Heart right ventricle (tissue), 16 donors: ENCODE data around the gene GUCA2B. TPM values are rescaled to one million over a fixed set of nuclear protein-coding genes. Genes with fewer than 3 reads are reported as not detected.

ENCODE experiments used
- ATAC-seq, 8 donors: fragments of 200-7000 bp; cut with Tn5 transposase; one replicate each; pipeline ENCODE4 v1.9.1; 2020; ENCODE audit warnings: mild to moderate bottlenecking in 8 of 8, moderate library complexity in 8 of 8, moderate number of reproducible peaks in 1 of 8
- DNase-seq, 2 donors: peaks; one replicate each; pipeline ENCODE4 v3.0.0-alpha.2; 2020
- H3K27ac ChIP-seq, 10 donors: fragments of 200-600 bp; sonication (generic) in 2 of 10; one replicate each; pipeline versions ENCODE4 v1.5.0 to v1.8.0; 2020 to 2022; ENCODE audit warnings: mild to moderate bottlenecking in 3 of 10
- H3K27me3 ChIP-seq, 7 donors: fragments of 200-600 bp; one replicate each; pipeline ENCODE4 v1.8.0; 2021 to 2022; ENCODE audit warnings: mild to moderate bottlenecking in 2 of 7
- H3K36me3 ChIP-seq, 9 donors: fragments of 200-600 bp; sonication (generic) in 1 of 9; one replicate each; pipeline versions ENCODE4 v1.5.0 to v1.8.0; 2020 to 2022; ENCODE audit warnings: mild to moderate bottlenecking in 2 of 9
- H3K4me1 ChIP-seq, 9 donors: fragments of 200-600 bp; sonication (generic) in 1 of 9; one replicate each; pipeline versions ENCODE4 v1.5.0 to v1.8.0; 2020 to 2022; ENCODE audit warnings: mild to moderate bottlenecking in 4 of 9
- H3K4me3 ChIP-seq, 10 donors: fragments of 200-600 bp; sonication (generic) in 2 of 10; one replicate each; pipeline versions ENCODE4 v1.5.0 to v1.8.0; 2020 to 2022; ENCODE audit warnings: mild to moderate bottlenecking in 7 of 10, moderate library complexity in 2 of 10
- H3K9me3 ChIP-seq, 11 donors: fragments of 200-600 bp in 10 of 11; sonication (generic) in 2 of 11; one replicate each; pipeline versions ENCODE4 v1.5.0 to v1.8.0; 2013 to 2022; ENCODE audit warnings: mild to moderate bottlenecking in 2 of 11, control low read depth in 1 of 11, moderate library complexity in 1 of 11
- WGBS, 2 donors: extraction: QIAGEN DNeasy Blood & Tissue Kit; methylation state at CpG; one replicate each; pipeline ENCODE4 v1.1.7; 2013; ENCODE audit warnings: inconsistent platforms in 1 of 2; 5-methylcytosine and 5-hydroxymethylcytosine counted together
- intact Hi-C, 10 donors: fragments of 100-400 bp; cut with DNase I; formaldehyde crosslinking; loops; one replicate each; pipeline versions ENCODE4 v1.11.1 to v1.14.2; 2022
- polyA plus RNA-seq, 2 donors: library from polyadenylated mRNA; stranded (reverse); fragments of 200-250 nt; gene quantifications; one replicate each; pipeline ENCODE4 v1.2.3, GENCODE V29; 2013
- total RNA-seq, 10 donors: library from RNA; stranded (reverse); fragmentation: NEBNext Ultra II Directional in 3 of 10; extraction: Animal tissue kit (Norgen Biotek cat#: 25700) in 3 of 10; gene quantifications; one replicate each; pipeline versions ENCODE4 v1.2.1 to v1.2.4, GENCODE V29; 2021 to 2023
- TF ChIP-seq, protein P1 (sequence below), 9 donors: fragments of 200-600 bp; sonication (generic) in 2 of 9; IDR thresholded peaks; one replicate each; pipeline versions ENCODE4 v1.5.0 to v1.8.0; 2021 to 2022; ENCODE audit warnings: antibody characterized with exemption in 9 of 9, mild to moderate bottlenecking in 5 of 9, moderate library complexity in 1 of 9
- donor health status: Arrhythmogenic right ventricular cardiomyopathy.
- donor health status: ischemic (EF 13 %, LVEDD 7.1; RV severe dilation, severe dysfunction).
- donor health status: healthy with polysubstance abuse.
- donor health status: DM: no; HTN: yes; CAD: no.
- donor health status: DM: no; HTN: no; CAD: no.
- donor health status: ischemic (EF 25% LVEDD 6.9; RV normal size, moderate dysfunction).
- donor health status: ischemic (EF 25% LVEDD 5.7; RV mildly dilated, moderate dysfunction).
- donor health status: healthy.
- donor health status: DM: yes; HTN: yes; CAD: no.
- donor health status: Ischemic cardiomyopathy.
- donor health status: ischemic (EF 35%, LVEDD 5.7; RV mildly dilated, moderate dysfunction).
- donor health status: nonischemic (EF 11% LVEDD 7.7; RV severe dilation, severe dysfunction).
- donor health status: DM: yes; HTN: yes; CAD: no.
- donor health status: PGD.
- donor health status: ischemic (EF 29% LVEDD 5.4; RV normal size, mild dysfunction).
- donor health status: nonischemic (EF 23%, LVEDD 6.1; RV moderate dilation, normal function).

Gene GUCA2B
- total and polyA plus RNA-seq, 12 donors: 0.44 TPM; not detected in 11

DNA sequence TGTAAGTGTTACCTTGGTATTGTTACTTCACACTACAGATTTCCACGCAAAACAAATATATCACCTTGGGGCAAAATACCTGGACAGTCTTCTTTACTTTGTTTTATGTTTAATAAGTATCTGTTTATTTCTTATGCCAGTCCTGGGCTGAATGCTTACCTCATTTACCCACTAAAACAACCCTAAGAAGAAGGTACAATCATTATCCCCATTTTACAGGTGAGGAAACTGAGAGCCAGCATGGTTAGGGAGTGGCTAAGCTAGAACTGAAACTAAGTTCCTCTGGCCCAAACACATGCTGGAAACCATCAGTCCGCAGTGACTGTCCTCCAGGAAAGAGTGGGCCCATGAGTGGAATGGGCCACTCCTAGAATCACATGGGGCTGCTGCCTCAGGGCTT lies 13.0 kb upstream of the GUCA2B start:
- WGBS, 2 donors: 90 to 91% methylated on average over 2 of the region's 2 CpGs
- Histone ChIP-seq H3K27ac (no peak overlapping the region), H3K4me1 (peaks cover 0 to 4% (median 0%) of the 10 kb centered on the region in 9 donors), H3K9me3 (no peaks in the 10 kb centered on the region), H3K4me3 (no peak overlapping the region), H3K36me3 (no peaks in the 10 kb centered on the region), H3K27me3 (peaks cover 0 to 23% (median 7%) of the 10 kb centered on the region in 7 donors)
- DNase-seq (no peak), ATAC-seq (no peak)
- TF ChIP-seq, protein P1, sequence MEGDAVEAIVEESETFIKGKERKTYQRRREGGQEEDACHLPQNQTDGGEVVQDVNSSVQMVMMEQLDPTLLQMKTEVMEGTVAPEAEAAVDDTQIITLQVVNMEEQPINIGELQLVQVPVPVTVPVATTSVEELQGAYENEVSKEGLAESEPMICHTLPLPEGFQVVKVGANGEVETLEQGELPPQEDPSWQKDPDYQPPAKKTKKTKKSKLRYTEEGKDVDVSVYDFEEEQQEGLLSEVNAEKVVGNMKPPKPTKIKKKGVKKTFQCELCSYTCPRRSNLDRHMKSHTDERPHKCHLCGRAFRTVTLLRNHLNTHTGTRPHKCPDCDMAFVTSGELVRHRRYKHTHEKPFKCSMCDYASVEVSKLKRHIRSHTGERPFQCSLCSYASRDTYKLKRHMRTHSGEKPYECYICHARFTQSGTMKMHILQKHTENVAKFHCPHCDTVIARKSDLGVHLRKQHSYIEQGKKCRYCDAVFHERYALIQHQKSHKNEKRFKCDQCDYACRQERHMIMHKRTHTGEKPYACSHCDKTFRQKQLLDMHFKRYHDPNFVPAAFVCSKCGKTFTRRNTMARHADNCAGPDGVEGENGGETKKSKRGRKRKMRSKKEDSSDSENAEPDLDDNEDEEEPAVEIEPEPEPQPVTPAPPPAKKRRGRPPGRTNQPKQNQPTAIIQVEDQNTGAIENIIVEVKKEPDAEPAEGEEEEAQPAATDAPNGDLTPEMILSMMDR (IDR thresholded peaks at IDR 0.05): no peak
- intact Hi-C loops: loop anchor here in 1 of 10 donors (10.0 kb wide), 1 partner anchor 605 kb away; the partner anchor contains the start of gene CLDN19

- DNase-seq: no peak
- peaks cover 0 to 38% (median 18%) of the 10 kb centered on the region in 7 donors for H3K27me3 ChIP-seq
- 72 to 73% methylated on average over 5 of the region's 5 CpGs for WGBS, 2 donors
These were observed 11.2 kb upstream of the GUCA2B start for GRCh38 chr1:42141978-42142377.

GRCh38 chr1:42142894-42143675 lies 10.1 kb upstream of the GUCA2B start:
- no peak for ATAC-seq
- Histone ChIP-seq H3K4me1 (peaks cover 0 to 8% (median 0%) of the 10 kb centered on the region in 9 donors), H3K27ac (no peak overlapping the region), H3K9me3 (no peaks in the 10 kb centered on the region), H3K27me3 (peaks cover 0 to 43% (median 18%) of the 10 kb centered on the region in 7 donors), H3K36me3 (no peaks in the 10 kb centered on the region), H3K4me3 (no peak overlapping the region)
- WGBS, 2 donors: 29 to 31% methylated on average over 4 of the region's 4 CpGs
- TF ChIP-seq, protein P1 (IDR thresholded peaks at IDR 0.05): no peak
- DNase-seq: no peak
- intact Hi-C loops: loop anchor here in 1 of 10 donors (10.0 kb wide), 1 partner anchor 602 kb away; the partner anchor contains the start of gene CLDN19

More at GRCh38 chr1:42141978-42142377, 11.2 kb upstream of the GUCA2B start:
- H3K9me3 ChIP-seq: no peaks in the 10 kb centered on the region
- H3K27ac ChIP-seq: no peak overlapping the region
- no peak overlapping the region for H3K4me3 ChIP-seq
- no peak for ATAC-seq
- TF ChIP-seq, protein P1 (IDR thresholded peaks at IDR 0.05): no peak
- intact Hi-C loops: loop anchor here in 1 of 10 donors (10.0 kb wide), 1 partner anchor 603 kb away; the partner anchor contains the start of gene CLDN19
- H3K36me3 ChIP-seq: no peaks in the 10 kb centered on the region
- H3K4me1 ChIP-seq: peaks cover 0 to 8% (median 0%) of the 10 kb centered on the region in 9 donors

DNA sequence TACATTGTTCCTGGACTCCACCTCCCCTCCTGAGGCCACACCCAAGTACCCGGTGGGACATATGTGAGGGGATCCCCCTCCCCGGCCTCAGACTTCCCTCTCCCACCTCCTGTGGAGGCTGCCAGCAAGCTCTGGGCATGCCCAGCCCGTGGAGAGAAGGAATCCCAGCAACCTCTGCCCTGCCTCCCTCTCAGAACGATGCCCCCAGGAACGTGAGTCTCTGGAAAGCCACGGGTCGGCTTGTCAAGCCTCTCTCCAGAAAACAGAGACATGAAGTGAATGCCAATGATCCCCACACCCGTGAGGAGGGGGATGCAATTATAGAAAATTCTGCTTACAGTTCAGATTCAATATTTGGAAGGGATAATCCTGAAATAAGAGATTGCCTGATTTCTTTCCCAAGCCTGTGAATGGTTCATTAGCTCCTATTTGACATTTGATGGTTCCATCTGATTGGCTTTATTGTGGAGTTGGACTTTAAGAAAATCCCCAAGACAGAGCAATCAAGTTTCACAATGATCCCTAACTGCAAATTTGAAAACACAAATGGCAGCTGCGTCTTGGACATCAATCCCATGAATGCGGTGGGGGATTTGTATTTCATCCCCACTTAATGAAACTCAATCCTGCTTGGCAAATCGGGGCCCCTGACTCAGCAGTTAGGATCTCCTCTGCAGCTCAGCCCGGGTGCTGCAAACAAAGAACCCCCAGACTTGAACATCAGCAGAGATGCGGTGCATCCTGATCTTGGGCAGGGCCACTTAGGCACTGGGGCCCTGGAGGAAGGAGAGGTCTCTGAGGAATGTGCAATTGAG lies 9.1 kb upstream of the GUCA2B start:
- DNase-seq (no peak), ATAC-seq (no peak)
- Histone ChIP-seq H3K9me3 (no peaks in the 10 kb centered on the region), H3K36me3 (no peaks in the 10 kb centered on the region), H3K27ac (no peak overlapping the region), H3K4me3 (no peak overlapping the region), H3K4me1 (peaks cover 0 to 8% (median 0%) of the 10 kb centered on the region in 9 donors), H3K27me3 (peaks cover 0 to 43% (median 18%) of the 10 kb centered on the region in 7 donors)
- intact Hi-C loops: loop anchor here in 1 of 10 donors (10.0 kb wide), 1 partner anchor 601 kb away; the partner anchor contains the start of gene CLDN19
- WGBS, 2 donors: 54 to 57% methylated on average over 13 of the region's 13 CpGs
- TF ChIP-seq, protein P1 (IDR thresholded peaks at IDR 0.05): no peak
